Forelimb muscle (tissue), 1 donor: ENCODE results near the gene CD82. TPM values are rescaled to one million over a fixed set of nuclear protein-coding genes. Genes with fewer than 3 reads are reported as not detected.

ENCODE experiments used
- DNase-seq: peaks from one replicate; pipeline ENCODE4 v3.0.0-alpha.2; 2013; ENCODE audit warnings: low read depth
- polyA plus RNA-seq: library from polyadenylated mRNA; unstranded; fragments of 120-200 nt; gene quantifications from one replicate; pipeline ENCODE4 v1.2.1, GENCODE V29; 2013; ENCODE audit not compliant: insufficient read length

The CD82 gene
- polyA plus RNA-seq, 1 donor, result 77.0 TPM

GRCh38 chr11:44575962-44576361 lies 10.5 kb downstream of the CD82 start:
- no peak for DNase-seq

GRCh38 chr11:44576656-44577055 lies 11.2 kb downstream of the CD82 start:
- no peak for DNase-seq

- DNase-seq, result no peak
These were observed 11.9 kb downstream of the CD82 start for GRCh38 chr11:44577231-44577830.

GRCh38 chr11:44578279-44578678 lies 12.8 kb downstream of the CD82 start:
- no peak for DNase-seq

GRCh38 chr11:44579302-44579761 lies 13.9 kb downstream of the CD82 start:
- no peak for DNase-seq

- DNase-seq, result no peak
These were observed 15.2 kb downstream of the CD82 start for GRCh38 chr11:44580701-44581100.

- no peak for DNase-seq
These were observed 15.8 kb downstream of the CD82 start for GRCh38 chr11:44581246-44581645.

GRCh38 chr11:44582641-44583352 lies 17.3 kb downstream of the CD82 start:
- DNase-seq, result no peak

GRCh38 chr11:44583353-44583669 lies 17.8 kb downstream of the CD82 start:
- DNase-seq, result no peak

- no peak for DNase-seq
These were observed 20.0 kb downstream of the CD82 start for GRCh38 chr11:44585421-44585820.

- no peak for DNase-seq
These were observed 23.8 kb downstream of the CD82 start for GRCh38 chr11:44589301-44589700.

GRCh38 chr11:44590769-44591168 lies 25.3 kb downstream of the CD82 start:
- DNase-seq, result no peak

- no peak for DNase-seq
These were observed 26.1 kb downstream of the CD82 start for GRCh38 chr11:44591557-44591956.

- no peak for DNase-seq
These were observed 26.9 kb downstream of the CD82 start for GRCh38 chr11:44592125-44592940.

GRCh38 chr11:44593251-44593650 lies 27.8 kb downstream of the CD82 start:
- DNase-seq, result no peak

- DNase-seq, result no peak
These were observed 29.5 kb downstream of the CD82 start for GRCh38 chr11:44595006-44595405.

- DNase-seq, result no peak
These were observed 30.5 kb downstream of the CD82 start for GRCh38 chr11:44595964-44596381.

- no peak for DNase-seq
These were observed 31.2 kb downstream of the CD82 start for GRCh38 chr11:44596525-44597276.

GRCh38 chr11:44597358-44598012 lies 32.0 kb downstream of the CD82 start:
- DNase-seq, result no peak

- no peak for DNase-seq
These were observed 33.4 kb downstream of the CD82 start for GRCh38 chr11:44598831-44599230.

GRCh38 chr11:44600261-44600660 lies 34.8 kb downstream of the CD82 start:
- no peak for DNase-seq
